ENCODE results near the gene LIFR. TPM values are rescaled to one million over a fixed set of nuclear protein-coding genes. Genes with fewer than 3 reads are reported as not detected.

Gene LIFR
- total RNA-seq, 4 donors from 2014 or later, result 3.1 to 72.9 (median 16.9) TPM

DNA sequence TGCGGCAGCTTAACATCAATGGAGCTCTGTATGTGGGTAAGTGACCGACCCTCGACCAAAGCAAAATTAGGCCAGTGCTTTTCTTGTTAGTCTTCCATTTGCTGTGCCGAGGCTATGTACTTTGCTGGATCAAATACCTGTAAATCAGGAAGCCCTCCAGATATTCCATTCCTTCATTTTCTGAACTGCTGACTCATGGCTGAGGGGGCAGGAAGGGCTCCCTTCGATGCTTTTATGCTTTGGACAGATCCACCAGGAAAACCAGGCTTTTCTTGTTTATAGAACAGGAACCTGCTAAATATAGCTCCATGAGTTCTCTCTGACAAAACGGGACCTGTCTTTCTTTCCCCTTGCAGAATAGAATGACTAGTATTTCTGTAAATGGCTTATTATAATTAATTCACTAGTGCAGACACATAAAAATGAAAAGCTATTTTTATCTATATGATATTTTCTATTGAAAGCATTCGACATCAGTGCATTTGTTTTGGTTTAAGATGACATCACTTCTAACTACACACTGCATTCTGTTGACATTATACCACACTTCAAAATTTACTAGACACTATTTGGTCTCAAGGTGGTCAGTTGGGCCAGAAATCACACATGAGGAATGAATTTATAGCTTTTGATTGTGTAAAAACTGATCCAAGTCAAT is 93.3 kb downstream of the LIFR start:
- WGBS, 2 donors, result 32 to 48% methylated on average over 7 of the region's 7 CpGs
- no peak for DNase-seq
- H3K27ac ChIP-seq, result peak overlapping the region in 3 of 4 donors; percentile 55 to 92 (median 64)

DNA sequence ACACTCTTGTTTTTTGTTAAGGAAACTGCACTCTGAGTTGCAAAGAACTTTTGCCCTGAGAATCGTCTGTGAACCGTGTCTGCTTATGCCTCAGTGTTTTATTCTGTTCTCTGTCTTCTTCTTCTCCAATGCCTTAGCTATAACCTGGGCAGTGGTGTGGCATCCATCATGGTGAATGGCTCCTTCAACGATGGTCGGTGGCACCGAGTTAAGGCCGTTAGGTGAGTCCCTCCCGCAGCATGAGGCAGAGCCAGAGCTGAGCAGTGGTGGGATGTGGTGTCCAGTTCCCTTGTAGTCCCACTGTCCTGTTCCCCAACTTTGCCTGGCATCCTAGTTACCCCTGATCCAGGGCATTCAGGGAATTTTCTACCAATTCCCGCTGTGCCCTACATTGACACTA is 98.3 kb downstream of the LIFR start:
- intact Hi-C loops (cut with DNase I), result no loop called here
- H3K27me3 ChIP-seq, result peaks cover 0 to 15% (median 0%) of the 10 kb centered on the region in 4 donors
- no peak overlapping the region for H3K4me3 ChIP-seq
- no peak for TF ChIP-seq POLR2A (IDR thresholded peaks at IDR 0.05)
- no peak for DNase-seq
- no peak overlapping the region for H3K27ac ChIP-seq
- H3K9me3 ChIP-seq, result no peaks in the 10 kb centered on the region
- no peaks in the 10 kb centered on the region for H3K36me3 ChIP-seq
- 81 to 91% methylated on average over 8 of the region's 8 CpGs for WGBS, 2 donors
- H3K4me1 ChIP-seq, result peaks cover 0 to 6% (median 0%) of the 10 kb centered on the region in 3 donors

More for the DNA sequence above, 93.3 kb downstream of the LIFR start:
- TF ChIP-seq POLR2A (IDR thresholded peaks at IDR 0.05), result no peak
- TF ChIP-seq, protein P1, sequence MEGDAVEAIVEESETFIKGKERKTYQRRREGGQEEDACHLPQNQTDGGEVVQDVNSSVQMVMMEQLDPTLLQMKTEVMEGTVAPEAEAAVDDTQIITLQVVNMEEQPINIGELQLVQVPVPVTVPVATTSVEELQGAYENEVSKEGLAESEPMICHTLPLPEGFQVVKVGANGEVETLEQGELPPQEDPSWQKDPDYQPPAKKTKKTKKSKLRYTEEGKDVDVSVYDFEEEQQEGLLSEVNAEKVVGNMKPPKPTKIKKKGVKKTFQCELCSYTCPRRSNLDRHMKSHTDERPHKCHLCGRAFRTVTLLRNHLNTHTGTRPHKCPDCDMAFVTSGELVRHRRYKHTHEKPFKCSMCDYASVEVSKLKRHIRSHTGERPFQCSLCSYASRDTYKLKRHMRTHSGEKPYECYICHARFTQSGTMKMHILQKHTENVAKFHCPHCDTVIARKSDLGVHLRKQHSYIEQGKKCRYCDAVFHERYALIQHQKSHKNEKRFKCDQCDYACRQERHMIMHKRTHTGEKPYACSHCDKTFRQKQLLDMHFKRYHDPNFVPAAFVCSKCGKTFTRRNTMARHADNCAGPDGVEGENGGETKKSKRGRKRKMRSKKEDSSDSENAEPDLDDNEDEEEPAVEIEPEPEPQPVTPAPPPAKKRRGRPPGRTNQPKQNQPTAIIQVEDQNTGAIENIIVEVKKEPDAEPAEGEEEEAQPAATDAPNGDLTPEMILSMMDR (IDR thresholded peaks at IDR 0.05), result no peak
- no peak overlapping the region for H3K4me3 ChIP-seq
- intact Hi-C loops (cut with DNase I), result no loop called here
- peaks cover 11 to 55% (median 26%) of the 10 kb centered on the region in 3 donors for H3K4me1 ChIP-seq
- H3K36me3 ChIP-seq, result no peaks in the 10 kb centered on the region
- no peaks in the 10 kb centered on the region for H3K27me3 ChIP-seq
- H3K9me3 ChIP-seq, result no peaks in the 10 kb centered on the region

DNA sequence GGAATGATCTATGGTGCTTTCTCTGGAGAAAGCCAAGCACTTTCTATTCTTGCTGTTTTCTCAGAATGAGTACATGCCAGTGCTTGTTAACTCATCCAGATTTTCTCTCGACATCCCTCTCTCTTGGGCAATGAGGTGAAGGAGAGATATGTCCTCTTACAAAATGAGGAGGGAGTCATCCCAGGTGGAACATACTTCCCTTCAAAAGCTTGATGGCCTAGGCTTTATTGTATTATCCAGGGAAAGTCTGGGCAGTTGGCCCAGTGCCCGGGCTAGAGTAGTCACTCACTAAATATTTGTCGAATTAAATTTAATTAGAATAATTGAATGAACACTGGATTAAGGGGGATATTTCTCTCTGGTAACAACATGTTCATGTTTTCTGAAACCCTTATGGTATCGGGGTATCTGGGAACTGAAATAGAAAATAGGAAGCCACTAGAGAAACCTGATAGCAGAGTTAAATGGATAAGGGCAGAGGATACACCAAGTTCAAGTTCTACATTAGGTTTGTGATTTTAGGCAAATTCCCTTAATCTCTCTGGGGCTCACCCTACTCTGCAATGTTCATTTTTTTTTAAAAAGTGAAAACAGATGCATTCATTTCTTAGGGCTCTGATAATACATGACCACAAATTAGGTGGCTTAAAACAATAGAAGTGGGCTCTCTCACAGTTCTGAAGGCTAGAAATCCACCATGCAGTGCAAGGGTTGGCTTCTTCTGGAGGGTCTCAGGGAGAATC is 99.6 kb downstream of the LIFR start:
- intact Hi-C loops (cut with DNase I), result no loop called here
- TF ChIP-seq, protein P1 (IDR thresholded peaks at IDR 0.05), result no peak
- TF ChIP-seq POLR2A (IDR thresholded peaks at IDR 0.05), result no peak
- Histone ChIP-seq H3K36me3 (no peaks in the 10 kb centered on the region), H3K27ac (no peak overlapping the region), H3K4me1 (no peaks in the 10 kb centered on the region), H3K27me3 (peaks cover 0 to 15% (median 0%) of the 10 kb centered on the region in 4 donors), H3K4me3 (no peak overlapping the region), H3K9me3 (no peaks in the 10 kb centered on the region)
- DNase-seq, result no peak
- 38 to 40% methylated on average over 4 of the region's 4 CpGs for WGBS, 2 donors

DNA sequence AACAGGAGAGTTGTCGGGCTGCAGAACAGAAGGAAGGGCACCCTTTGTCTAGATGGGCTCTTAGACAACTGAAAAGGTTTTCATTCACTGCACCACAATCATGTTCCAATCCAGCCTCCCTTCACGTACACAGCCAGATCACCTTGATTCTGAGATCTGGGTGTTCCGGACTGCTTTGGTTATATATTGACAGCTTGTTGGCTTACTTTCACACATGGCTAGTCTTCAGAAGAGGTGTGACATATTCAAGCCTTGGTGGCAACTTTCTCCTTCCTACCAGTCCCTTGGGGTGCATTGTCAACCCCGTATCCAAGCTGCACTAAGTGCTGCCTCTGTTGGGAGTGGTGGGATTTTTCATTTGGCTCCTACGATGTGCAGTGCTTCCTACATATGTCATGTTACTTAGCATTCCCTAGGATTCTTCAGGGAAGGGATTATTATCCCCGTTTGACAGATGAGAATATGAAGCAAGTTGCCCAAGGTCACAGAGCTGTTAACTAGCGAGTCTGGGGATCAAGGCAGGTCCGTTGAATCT is 100.6 kb downstream of the LIFR start:
- DNase-seq, result no peak
- Histone ChIP-seq H3K27ac (no peak overlapping the region), H3K4me3 (no peak overlapping the region), H3K27me3 (peaks cover 0 to 20% (median 0%) of the 10 kb centered on the region in 4 donors), H3K9me3 (no peaks in the 10 kb centered on the region), H3K36me3 (no peaks in the 10 kb centered on the region), H3K4me1 (no peaks in the 10 kb centered on the region)
- intact Hi-C loops (cut with DNase I), result no loop called here
- TF ChIP-seq POLR2A (IDR thresholded peaks at IDR 0.05), result no peak
- TF ChIP-seq, protein P1 (IDR thresholded peaks at IDR 0.05), result no peak
- 85 to 86% methylated on average over 8 of the region's 8 CpGs for WGBS, 2 donors

DNA sequence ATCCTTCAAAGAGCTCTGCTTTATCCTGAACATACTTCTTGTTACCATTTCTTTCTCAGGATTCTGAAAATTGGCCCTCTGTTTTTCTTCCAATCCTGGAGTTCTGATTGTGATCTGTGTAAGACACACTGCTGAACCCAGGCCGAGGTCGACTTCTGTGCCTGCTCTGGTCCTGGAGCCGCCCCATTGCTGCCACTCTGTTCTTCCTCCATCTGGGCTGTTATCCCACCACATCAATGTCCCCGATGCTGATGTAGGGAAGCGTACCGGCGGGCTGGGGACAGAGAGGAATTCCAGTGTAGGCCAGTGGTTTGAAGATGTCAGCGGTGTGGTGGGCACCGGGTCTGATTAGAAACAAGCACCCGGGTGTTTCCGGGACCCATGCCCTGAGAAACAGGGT is 102.5 kb downstream of the LIFR start:
- 75 to 98% methylated on average over 6 of the region's 11 CpGs for WGBS, 2 donors
- Histone ChIP-seq H3K36me3 (no peaks in the 10 kb centered on the region), H3K27ac (no peak overlapping the region), H3K4me1 (peaks cover 0 to 2% (median 0%) of the 10 kb centered on the region in 3 donors), H3K4me3 (no peak overlapping the region), H3K9me3 (no peaks in the 10 kb centered on the region), H3K27me3 (peaks cover 0 to 29% (median 0%) of the 10 kb centered on the region in 4 donors)
- no peak for DNase-seq
- TF ChIP-seq POLR2A (IDR thresholded peaks at IDR 0.05), result no peak
- TF ChIP-seq, protein P1 (IDR thresholded peaks at IDR 0.05), result no peak
- intact Hi-C loops (cut with DNase I), result no loop called here
